ENCODE results near the gene UNC13B. TPM values are rescaled to one million over a fixed set of nuclear protein-coding genes. Genes with fewer than 3 reads are reported as not detected.

Gene UNC13B
- total and polyA plus RNA-seq, 9 of the 15 experiments (the other 6 are each of a cell fraction or from before 2014, with no cell fraction given): 2.4 to 11.5 (median 8.6) TPM

- no peak for ATAC-seq
- Histone ChIP-seq H3K79me2 (ENCODE audit: control insufficient read depth, insufficient read depth, low read length) (no peaks in the 10 kb centered on the region), H3K4me1 (replicated peaks in 1 of 2; ENCODE audit: control insufficient read depth in 2 of 2, insufficient read depth in 2 of 2, low read length in 2 of 2) (no peaks in the 10 kb centered on the region), H3K9ac (ENCODE audit: insufficient read depth in 1 of 2, low read depth in 2 of 2, low read length in 2 of 2) (no peak overlapping the region), H3K27ac (ENCODE audit: extremely low read depth, low read depth, low read length) (no peak overlapping the region), H4K20me1 (replicated peaks; ENCODE audit: control insufficient read depth, insufficient read depth, low read length) (no peaks in the 10 kb centered on the region), H3K9me1 (ENCODE audit: control insufficient read depth, insufficient read depth, low read length) (no peaks in the 10 kb centered on the region), H3K9me3 (replicated peaks; ENCODE audit: control insufficient read depth, insufficient read depth, low read depth, low read length) (no peaks in the 10 kb centered on the region), H3K36me3 (ENCODE audit: control insufficient read depth, insufficient read depth, low read length) (0 out of 3 replicates have a peak, but pooled peaks cover 2% of the 10 kb centered on the region), H3K27me3 (ENCODE audit: control insufficient read depth in 2 of 2, insufficient read depth in 2 of 2, low read length in 2 of 2) (no peaks in the 10 kb centered on the region), H3K4me2 (ENCODE audit: insufficient read depth, low read length) (no peak overlapping the region), H3K4me3 (no peak overlapping the region), H2AFZ (ENCODE audit: low read depth, low read length) (no peak overlapping the region)
- no peak for FAIRE-seq
- ChIA-PET CTCF (ENCODE audit: low intra/inter-chr PET ratio) (no interaction called here), POLR2A (interaction anchor here (0.7 to 1.3 kb wide), 3 partner anchors 8 to 28 kb away, joined by 3 to 4 read pairs (median 3); no protein-coding TSS in a partner anchor)
- WGBS (ENCODE audit: insufficient coverage, low coverage, missing lambda C conversion rate): 10% methylated on average over 1 of the region's 1 CpG
- no peak for DNase-seq (ENCODE audit: extremely low read depth in 1 of 4, low spot score in 3 of 4)
- intact Hi-C loops (cut with micrococcal nuclease) (no loop called here), in situ Hi-C loops (cut with MboI) (no loop called here)
- no TSS peak for BruUV-seq (replicated peaks)
- TF ChIP-seq, protein P1, sequence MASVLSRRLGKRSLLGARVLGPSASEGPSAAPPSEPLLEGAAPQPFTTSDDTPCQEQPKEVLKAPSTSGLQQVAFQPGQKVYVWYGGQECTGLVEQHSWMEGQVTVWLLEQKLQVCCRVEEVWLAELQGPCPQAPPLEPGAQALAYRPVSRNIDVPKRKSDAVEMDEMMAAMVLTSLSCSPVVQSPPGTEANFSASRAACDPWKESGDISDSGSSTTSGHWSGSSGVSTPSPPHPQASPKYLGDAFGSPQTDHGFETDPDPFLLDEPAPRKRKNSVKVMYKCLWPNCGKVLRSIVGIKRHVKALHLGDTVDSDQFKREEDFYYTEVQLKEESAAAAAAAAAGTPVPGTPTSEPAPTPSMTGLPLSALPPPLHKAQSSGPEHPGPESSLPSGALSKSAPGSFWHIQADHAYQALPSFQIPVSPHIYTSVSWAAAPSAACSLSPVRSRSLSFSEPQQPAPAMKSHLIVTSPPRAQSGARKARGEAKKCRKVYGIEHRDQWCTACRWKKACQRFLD (CRISPR knock-in tag; IDR thresholded peaks at IDR 0.05): no peak
- no peak for TF ChIP-seq ZNF586 (CRISPR knock-in tag; conservative IDR thresholded peaks at IDR 0.05)
- TF ChIP-seq, protein P2, sequence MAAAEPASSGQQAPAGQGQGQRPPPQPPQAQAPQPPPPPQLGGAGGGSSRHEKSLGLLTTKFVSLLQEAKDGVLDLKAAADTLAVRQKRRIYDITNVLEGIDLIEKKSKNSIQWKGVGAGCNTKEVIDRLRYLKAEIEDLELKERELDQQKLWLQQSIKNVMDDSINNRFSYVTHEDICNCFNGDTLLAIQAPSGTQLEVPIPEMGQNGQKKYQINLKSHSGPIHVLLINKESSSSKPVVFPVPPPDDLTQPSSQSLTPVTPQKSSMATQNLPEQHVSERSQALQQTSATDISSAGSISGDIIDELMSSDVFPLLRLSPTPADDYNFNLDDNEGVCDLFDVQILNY (CRISPR knock-in tag; IDR thresholded peaks at IDR 0.05): no peak
- TF ChIP-seq, protein P3, sequence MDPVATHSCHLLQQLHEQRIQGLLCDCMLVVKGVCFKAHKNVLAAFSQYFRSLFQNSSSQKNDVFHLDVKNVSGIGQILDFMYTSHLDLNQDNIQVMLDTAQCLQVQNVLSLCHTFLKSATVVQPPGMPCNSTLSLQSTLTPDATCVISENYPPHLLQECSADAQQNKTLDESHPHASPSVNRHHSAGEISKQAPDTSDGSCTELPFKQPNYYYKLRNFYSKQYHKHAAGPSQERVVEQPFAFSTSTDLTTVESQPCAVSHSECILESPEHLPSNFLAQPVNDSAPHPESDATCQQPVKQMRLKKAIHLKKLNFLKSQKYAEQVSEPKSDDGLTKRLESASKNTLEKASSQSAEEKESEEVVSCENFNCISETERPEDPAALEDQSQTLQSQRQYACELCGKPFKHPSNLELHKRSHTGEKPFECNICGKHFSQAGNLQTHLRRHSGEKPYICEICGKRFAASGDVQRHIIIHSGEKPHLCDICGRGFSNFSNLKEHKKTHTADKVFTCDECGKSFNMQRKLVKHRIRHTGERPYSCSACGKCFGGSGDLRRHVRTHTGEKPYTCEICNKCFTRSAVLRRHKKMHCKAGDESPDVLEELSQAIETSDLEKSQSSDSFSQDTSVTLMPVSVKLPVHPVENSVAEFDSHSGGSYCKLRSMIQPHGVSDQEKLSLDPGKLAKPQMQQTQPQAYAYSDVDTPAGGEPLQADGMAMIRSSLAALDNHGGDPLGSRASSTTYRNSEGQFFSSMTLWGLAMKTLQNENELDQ (CRISPR knock-in tag; IDR thresholded peaks at IDR 0.05; ENCODE audit: borderline replicate concordance): no peak
- no peak for TF ChIP-seq KAT2B (IDR thresholded peaks at IDR 0.05; ENCODE audit: low read depth, low read length)
- no peak for TF ChIP-seq TEAD4 (IDR thresholded peaks at IDR 0.05; ENCODE audit: low read length)
- no peak for TF ChIP-seq TEAD4 (CRISPR knock-in tag; IDR thresholded peaks at IDR 0.05; ENCODE audit: borderline replicate concordance)
- TF ChIP-seq ZBTB17 (CRISPR knock-in tag; IDR thresholded peaks at IDR 0.05): no peak
- TF ChIP-seq ATF1 (CRISPR knock-in tag; IDR thresholded peaks at IDR 0.05): no peak
- no peak for TF ChIP-seq ATF1 (tag; IDR thresholded peaks at IDR 0.05)
- TF ChIP-seq, protein P4, sequence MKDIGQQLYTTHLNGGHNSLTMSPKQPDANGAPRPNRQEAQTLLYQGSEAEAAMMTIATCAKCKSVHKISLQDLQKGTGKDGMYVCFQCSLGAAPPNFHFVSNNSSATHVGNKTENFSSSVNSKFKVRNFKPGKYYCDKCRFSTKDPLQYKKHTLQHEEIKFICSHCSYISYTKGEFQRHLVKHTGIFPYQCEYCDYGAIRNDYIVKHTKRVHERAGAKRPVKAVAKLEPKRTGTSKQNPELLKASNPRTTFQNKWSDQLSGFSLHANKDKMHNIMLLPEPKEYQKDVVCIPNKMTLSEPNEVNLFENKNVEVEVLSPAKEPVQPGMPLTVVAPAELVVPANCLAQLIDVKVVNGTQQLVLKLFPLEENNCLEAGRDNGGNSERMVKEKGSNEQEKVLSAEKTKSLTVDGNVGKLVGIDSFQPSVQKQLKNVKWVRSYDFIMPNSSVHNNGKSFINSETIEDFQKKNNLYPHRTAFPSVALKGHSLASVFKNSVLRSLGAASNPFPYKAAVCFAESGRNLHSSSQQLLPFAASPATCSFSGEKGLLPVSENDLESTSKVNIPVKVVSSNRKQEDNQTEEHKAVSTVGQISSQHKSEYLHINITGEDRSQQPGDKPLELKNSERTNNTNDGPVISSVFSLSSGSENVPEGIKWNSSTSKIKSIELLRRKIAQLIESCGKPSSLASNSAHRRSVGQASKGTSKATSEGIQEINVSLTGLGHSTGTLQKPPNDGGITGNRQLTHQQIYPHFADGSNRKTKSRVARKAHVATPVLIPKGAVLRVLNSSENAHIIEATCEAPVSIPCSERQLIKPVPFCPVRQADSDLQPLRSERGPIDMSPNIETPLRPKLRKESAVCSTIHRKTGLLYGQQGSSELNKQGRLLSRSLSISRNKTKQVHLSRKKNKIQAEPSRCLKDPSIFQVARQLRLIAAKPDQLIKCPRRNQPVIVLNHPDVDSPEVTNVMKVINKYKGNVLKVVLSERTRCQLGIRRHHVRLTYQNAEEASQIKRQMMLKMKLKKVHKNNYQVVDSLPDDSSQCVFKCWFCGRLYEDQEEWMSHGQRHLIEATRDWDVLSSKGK (CRISPR knock-in tag; IDR thresholded peaks at IDR 0.05): no peak
- no peak for TF ChIP-seq GTF2B (IDR thresholded peaks at IDR 0.05; ENCODE audit: extremely low read depth, insufficient read length)
- no peak for TF ChIP-seq SUPT5H (IDR thresholded peaks at IDR 0.05)
- no peak for TF ChIP-seq POLR2G (IDR thresholded peaks at IDR 0.05; ENCODE audit: low read depth, low read length)
Observed at GRCh38 chr9:35397923-35398322, 236.1 kb downstream of the UNC13B start.
